Lung (tissue), 12 donors: Measurements from ENCODE around the gene HNF4A. TPM values are rescaled to one million over a fixed set of nuclear protein-coding genes. Genes with fewer than 3 reads are reported as not detected.

Source experiments
- ATAC-seq: fragments of 200-7000 bp; cut with Tn5 transposase; one replicate; pipeline ENCODE4 v1.9.1; 2020; ENCODE audit warnings: moderate number of reproducible peaks; ENCODE audit not compliant: insufficient read depth, low FRiP score
- DNase-seq, 3 donors: peaks; one replicate each; pipeline ENCODE4 v3.0.0-alpha.2; 2013 to 2017
- H3K27ac ChIP-seq, 2 donors: one replicate each; pipeline ENCODE4 v1.5.1; 2013; ENCODE audit warnings: mild to moderate bottlenecking in 2 of 2, moderate library complexity in 2 of 2, control low read depth in 1 of 2, inconsistent platforms in 1 of 2, low read depth in 1 of 2, low read length in 1 of 2
- H3K27me3 ChIP-seq, 3 donors: one replicate each; pipeline ENCODE4 v1.5.1; 2013; ENCODE audit warnings: low read length in 2 of 3; ENCODE audit not compliant: control insufficient read depth in 3 of 3, insufficient read depth in 3 of 3
- H3K36me3 ChIP-seq, 4 donors: one replicate each; pipeline ENCODE4 v1.5.1; 2013; ENCODE audit warnings: low read length in 4 of 4, mild to moderate bottlenecking in 1 of 4, moderate library complexity in 1 of 4; ENCODE audit not compliant: control insufficient read depth in 4 of 4, insufficient read depth in 4 of 4
- H3K4me1 ChIP-seq, 5 donors: one replicate each; pipeline ENCODE4 v1.5.1; 2013; ENCODE audit warnings: low read length in 5 of 5, mild to moderate bottlenecking in 2 of 5, moderate library complexity in 1 of 5; ENCODE audit not compliant: control insufficient read depth in 5 of 5, insufficient read depth in 5 of 5
- H3K4me3 ChIP-seq: one replicate; pipeline ENCODE4 v1.5.1; 2013; ENCODE audit warnings: mild to moderate bottlenecking, control low read depth, moderate library complexity
- H3K9ac ChIP-seq, 2 donors: one replicate each; pipeline ENCODE4 v1.5.1; 2013; ENCODE audit warnings: low read length in 2 of 2, control low read depth in 1 of 2; ENCODE audit not compliant: insufficient read depth in 1 of 2
- H3K9me3 ChIP-seq, 4 donors: one replicate each; pipeline ENCODE4 v1.5.1; 2013; ENCODE audit warnings: low read length in 3 of 4, mild to moderate bottlenecking in 1 of 4, moderate library complexity in 1 of 4; ENCODE audit not compliant: control insufficient read depth in 4 of 4, insufficient read depth in 3 of 4
- WGBS, 2 donors: extraction: QIAGEN DNeasy Blood & Tissue Kit; methylation state at CpG; one replicate each; pipeline ENCODE4 v1.1.7; 2013; 5-methylcytosine and 5-hydroxymethylcytosine counted together
- polyA plus RNA-seq, 2 donors: library from polyadenylated mRNA; stranded (reverse); fragments of 200-250 nt; gene quantifications; one replicate each; pipeline ENCODE4 v1.2.1, GENCODE V29; 2013
- total RNA-seq, 2 donors: library from RNA; depleted of rRNA in 1 of 2; stranded (reverse); fragments of >200 nt in 1 of 2; gene quantifications; one replicate each; pipeline ENCODE4 v1.2.1, GENCODE V29; 2014 to 2021
- TF ChIP-seq, protein P1 (sequence below): IDR thresholded peaks from 2 replicates; pipeline ENCODE4 v1.5.1; 2012; ENCODE audit warnings: mild to moderate bottlenecking; ENCODE audit errors: control extremely low read depth, extremely low read depth
- donor health status: control.
- donor health status: control.
- donor health status: Bipolar disorder and iron deficiency.
- donor health status: healthy.
- donor health status: DM: yes; HTN: yes; CAD: no.

HNF4A gene
- total and polyA plus RNA-seq, 4 donors = 0.14 to 1.3 (median 0.41) TPM

GRCh38 chr20:44431118-44431501, 75.6 kb downstream of the HNF4A start:
- no peak for ATAC-seq
- WGBS, 2 donors = 51 to 65% methylated on average over 4 of the region's 4 CpGs
- H3K27me3 ChIP-seq = no peaks in the 10 kb centered on the region
- TF ChIP-seq, protein P1, sequence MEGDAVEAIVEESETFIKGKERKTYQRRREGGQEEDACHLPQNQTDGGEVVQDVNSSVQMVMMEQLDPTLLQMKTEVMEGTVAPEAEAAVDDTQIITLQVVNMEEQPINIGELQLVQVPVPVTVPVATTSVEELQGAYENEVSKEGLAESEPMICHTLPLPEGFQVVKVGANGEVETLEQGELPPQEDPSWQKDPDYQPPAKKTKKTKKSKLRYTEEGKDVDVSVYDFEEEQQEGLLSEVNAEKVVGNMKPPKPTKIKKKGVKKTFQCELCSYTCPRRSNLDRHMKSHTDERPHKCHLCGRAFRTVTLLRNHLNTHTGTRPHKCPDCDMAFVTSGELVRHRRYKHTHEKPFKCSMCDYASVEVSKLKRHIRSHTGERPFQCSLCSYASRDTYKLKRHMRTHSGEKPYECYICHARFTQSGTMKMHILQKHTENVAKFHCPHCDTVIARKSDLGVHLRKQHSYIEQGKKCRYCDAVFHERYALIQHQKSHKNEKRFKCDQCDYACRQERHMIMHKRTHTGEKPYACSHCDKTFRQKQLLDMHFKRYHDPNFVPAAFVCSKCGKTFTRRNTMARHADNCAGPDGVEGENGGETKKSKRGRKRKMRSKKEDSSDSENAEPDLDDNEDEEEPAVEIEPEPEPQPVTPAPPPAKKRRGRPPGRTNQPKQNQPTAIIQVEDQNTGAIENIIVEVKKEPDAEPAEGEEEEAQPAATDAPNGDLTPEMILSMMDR = no peak
- no peaks in the 10 kb centered on the region for H3K36me3 ChIP-seq
- H3K4me3 ChIP-seq = no peak overlapping the region
- H3K4me1 ChIP-seq = peaks cover 0 to 3% (median 0%) of the 10 kb centered on the region in 5 donors
- H3K27ac ChIP-seq = no peak overlapping the region
- no peak overlapping the region for H3K9ac ChIP-seq
- DNase-seq = peak in 2 of 3 donors; percentile 11 to 49
- H3K9me3 ChIP-seq = no peaks in the 10 kb centered on the region

DNA sequence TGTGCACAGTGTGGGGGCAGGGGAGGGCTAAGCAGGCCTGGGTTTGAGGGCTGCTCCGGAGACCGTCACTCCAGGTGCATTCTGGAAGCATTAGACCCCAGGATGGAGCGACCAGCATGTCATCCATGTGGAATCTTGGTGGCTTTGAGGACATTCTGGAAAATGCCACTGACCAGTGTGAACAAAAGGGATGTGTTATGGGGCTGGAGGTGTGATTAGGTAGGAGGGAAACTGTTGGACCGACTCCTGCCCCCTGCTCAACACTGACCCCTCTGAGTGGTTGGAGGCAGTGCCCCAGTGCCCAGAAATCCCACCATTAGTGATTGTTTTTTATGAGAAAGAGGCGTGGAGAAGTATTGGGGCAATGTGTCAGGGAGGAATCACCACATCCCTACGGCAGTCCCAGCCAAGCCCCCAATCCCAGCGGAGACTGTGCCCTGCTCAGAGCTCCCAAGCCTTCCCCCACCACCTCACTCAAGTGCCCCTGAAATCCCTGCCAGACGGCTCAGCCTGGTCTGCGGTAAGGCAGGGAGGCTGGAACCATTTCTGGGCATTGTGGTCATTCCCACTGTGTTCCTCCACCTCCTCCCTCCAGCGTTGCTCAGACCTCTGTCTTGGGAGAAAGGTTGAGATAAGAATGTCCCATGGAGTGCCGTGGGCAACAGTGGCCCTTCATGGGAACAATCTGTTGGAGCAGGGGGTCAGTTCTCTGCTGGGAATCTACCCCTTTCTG, 76.2 kb downstream of the HNF4A start:
- peaks cover 0 to 3% (median 0%) of the 10 kb centered on the region in 5 donors for H3K4me1 ChIP-seq
- TF ChIP-seq, protein P1 = no peak
- no peak overlapping the region for H3K27ac ChIP-seq
- no peak overlapping the region for H3K9ac ChIP-seq
- H3K4me3 ChIP-seq = no peak overlapping the region
- no peaks in the 10 kb centered on the region for H3K9me3 ChIP-seq
- WGBS, 2 donors = 63 to 64% methylated on average over 11 of the region's 11 CpGs
- ATAC-seq (no peak), DNase-seq (no peak)
- H3K36me3 ChIP-seq = no peaks in the 10 kb centered on the region
- H3K27me3 ChIP-seq = no peaks in the 10 kb centered on the region

- no peak for DNase-seq
- Histone ChIP-seq H3K9ac (no peak overlapping the region), H3K27me3 (no peaks in the 10 kb centered on the region)
Observed at GRCh38 chr20:44432618-44433577, 77.4 kb downstream of the HNF4A start.

More at GRCh38 chr20:44432618-44433577, 77.4 kb downstream of the HNF4A start:
- Histone ChIP-seq H3K4me3 (no peak overlapping the region), H3K4me1 (peaks cover 0 to 3% (median 0%) of the 10 kb centered on the region in 5 donors), H3K36me3 (no peaks in the 10 kb centered on the region), H3K9me3 (no peaks in the 10 kb centered on the region), H3K27ac (no peak overlapping the region)
- ATAC-seq = no peak
- TF ChIP-seq, protein P1 = no peak
- 79 to 81% methylated on average over 8 of the region's 8 CpGs for WGBS, 2 donors
